NCI-H2107 treated with DMSO at 0.1 percent for 48 hours (cell line): ENCODE measurements around the gene KLHL13.
"Not testable (repeated sequence)": the region's sequence is repeated elsewhere in the genome, so short reads cannot be mapped to it uniquely, and the experiment has no call there.

Source experiments
- DNase-seq: peaks from one replicate; lab custom pipeline; 2025; ENCODE audit not compliant: unreplicated experiment; lab: John Stamatoyannopoulos, UW

KLHL13 gene

DNA sequence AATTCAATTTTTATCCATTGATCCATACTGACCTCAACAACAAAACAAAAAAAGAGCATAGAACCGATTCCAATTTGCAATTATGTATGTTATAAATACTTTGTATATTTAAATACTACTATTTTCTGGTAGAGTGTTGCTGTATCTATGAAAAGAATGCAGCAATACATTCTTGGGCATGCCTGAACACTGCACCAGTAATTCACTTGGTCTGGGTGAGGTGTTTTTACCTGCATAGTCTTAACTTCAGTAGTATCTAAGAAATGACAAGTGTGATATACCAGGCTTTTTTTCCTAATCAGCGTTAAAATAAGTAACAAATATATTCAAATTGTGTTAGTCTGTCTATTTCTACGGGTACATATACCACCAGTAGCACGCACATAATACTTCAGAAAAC lies 120.2 kb downstream of the KLHL13 start:
- no peak for DNase-seq

DNA sequence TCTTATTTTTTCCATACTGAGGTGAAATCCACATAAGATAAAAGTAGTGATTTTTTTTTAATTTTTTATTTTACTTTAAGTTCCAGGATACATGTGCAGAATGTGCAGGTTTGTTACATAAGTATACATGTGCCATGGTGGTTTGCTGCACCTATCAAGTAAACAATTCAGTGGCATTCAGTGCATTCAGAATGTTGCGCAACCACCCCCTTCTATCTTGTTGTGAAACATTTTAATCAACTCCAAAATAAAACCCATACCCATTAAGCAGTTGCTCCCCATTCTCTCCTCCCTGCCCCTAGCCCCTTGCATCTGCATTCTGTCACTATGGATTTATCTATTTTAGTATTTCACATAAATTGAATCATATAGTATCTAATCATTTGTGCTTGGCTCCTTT lies 121.2 kb downstream of the KLHL13 start:
- DNase-seq: no peak

DNA sequence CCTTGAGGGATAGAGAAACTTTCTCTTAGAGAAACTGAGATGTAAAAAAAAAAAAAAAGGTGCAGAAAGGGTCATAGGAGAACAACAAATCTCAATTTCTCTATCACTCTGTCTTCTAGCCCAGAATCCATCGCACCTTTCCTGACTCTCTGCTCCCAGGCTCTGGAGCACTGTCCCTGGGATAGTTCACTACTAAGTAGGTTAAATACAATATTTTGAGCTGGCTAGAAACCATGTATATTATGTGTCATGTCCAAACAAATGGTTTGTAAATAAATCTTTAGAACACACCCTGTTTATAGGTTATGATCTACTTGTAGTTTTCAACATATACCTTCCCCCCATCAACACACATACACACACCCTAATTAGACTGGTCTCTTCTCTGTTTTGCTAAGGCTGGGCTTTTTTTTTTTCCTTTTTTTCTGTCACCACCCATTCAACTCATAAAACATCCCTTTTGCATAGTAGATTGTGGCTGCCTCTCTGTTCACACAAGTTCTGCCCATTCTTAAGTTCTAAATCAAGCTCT lies 124.4 kb downstream of the KLHL13 start:
- no peak for DNase-seq

DNA sequence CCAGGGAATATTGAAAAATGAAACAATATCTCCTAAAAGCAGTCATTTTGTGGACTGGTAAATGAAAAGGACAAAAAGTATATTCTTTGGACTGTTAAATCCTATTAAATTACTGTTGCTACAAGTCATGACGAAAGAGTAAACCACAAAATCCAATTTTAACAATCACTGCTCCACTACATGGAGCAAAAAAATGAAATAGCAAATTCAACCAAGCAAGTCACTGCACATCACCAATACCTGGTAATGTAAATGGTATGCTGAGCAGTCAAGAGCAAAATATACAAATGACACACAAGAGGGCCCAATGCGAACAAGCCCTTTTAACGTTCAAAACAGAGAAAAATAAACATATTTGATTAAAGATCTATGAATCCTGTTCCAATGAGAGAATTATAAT lies 126.2 kb downstream of the KLHL13 start:
- DNase-seq: no peak

DNA sequence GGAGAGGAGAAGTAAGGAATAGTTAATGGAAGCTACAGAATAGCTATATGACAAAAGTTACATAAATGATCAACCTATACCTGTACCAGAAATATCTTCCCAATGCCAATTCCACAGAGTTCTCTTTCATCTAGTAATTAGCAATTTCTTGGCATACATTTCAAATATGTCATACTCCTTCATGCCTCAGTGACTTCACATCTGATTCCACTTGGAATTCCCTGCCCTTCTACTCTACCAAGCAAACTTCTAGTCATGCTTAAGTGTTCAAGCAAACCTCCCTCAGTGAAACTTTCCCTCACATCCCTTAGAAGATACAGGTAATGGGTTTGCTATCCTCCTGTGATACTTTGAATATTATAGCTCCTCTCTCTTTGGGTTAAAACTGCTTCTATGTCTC lies 127.1 kb downstream of the KLHL13 start:
- no peak for DNase-seq

DNA sequence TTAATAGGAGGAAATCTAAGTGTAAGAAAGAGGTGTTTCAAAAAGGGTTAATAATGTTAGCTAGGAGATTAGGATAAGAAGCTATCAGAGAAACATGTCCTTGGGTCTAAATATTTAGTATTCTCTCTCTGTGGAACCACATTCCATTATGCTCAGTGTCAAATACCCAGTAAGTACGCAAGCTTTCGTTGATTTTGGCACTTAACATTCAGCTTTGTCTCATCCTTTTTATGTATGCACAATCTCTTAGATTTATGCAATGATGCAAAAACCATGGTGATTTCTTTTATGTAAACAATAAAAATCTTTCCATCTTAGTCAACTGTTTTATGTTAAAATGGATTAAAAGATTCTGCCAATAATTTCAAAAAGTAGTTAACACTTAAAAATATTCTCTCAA lies 129.2 kb downstream of the KLHL13 start:
- DNase-seq: no peak

DNA sequence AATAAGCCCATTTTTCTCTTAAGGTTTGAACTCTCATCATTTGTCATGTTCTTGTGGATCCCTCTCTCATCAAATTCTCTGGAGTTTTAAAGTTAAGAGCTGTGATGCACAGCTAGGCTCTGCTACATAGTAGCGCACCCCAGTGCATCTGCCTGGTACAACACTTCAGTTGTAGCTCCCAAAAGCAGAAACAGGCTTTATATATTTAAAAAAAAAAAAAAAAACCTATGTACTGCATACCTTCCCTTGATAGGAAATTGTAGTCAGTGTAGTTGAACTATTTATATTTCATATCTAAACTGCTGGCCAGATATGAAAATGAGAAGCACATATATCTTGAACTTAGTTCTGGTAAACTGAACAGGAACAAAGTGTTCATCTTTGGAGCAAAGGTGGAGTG lies 131.4 kb downstream of the KLHL13 start:
- no peak for DNase-seq

DNA sequence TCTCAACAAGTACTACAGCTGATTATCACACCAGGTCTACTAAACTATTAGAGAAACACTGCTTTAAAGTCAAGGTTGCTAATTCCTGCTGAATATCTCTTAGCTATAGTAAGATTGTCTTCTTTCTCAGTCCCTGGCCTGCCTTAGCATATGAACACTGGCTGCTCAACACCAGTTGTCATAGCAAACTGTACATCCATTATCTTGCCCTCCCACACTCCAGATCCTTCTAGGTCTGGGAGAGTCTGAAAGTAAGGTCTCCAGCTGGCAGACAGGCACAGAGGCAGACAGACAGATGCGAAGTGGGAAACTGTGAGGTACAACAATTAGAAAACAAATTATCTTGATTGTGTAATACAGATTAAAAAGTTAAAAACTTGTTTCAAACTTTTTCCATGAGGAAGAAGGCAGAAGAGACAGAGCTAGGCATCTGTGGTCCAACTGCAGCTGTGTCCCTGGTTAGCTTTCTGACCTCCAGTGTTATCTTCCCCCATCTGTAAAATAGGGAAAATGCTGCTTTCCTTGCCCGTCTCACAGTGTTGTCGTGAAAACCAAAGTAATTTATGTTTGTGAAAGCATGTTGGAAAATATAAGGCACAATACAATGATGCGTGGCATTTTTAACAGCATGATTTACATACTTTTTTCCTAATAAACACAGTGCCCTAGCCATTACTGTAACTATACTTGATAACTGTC lies 133.8 kb downstream of the KLHL13 start:
- DNase-seq: no peak

DNA sequence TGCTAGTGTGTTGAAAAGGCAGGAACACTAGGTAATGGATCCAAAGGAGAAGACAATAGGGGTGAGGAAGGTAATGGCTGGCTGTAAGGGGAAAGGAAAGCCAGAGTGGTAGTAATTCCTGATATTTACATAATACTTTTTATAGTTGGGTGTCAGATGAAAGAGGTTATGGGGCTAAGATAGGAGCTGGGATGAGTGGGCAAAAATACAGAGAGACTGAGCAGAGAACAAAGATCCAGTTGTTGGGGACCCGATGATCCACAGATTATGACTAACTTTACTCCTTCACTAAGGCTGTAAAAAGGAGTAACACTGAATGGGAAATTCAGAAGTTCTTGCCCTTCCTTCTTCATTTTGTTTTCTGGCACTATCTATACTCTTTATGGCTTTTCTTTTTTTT lies 138.2 kb downstream of the KLHL13 start:
- DNase-seq: no peak

DNA sequence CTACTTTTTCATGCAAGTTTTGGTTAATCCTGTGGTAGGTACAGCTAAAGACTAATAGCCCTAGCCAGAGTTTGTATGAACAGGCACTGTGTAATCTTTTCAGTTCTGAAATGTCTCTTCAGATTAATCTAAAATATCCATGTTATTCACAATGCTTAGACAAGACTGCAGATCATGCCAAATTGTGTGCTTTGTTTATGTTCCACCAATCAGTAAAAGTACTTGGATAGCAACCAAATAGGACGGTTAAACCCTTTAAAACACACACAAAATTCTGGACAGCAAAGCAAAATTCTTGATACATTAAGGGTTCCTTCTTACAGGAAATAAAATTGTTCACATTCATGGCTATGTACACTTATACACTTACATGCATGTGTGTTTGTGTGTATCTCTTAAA lies 139.1 kb downstream of the KLHL13 start:
- no peak for DNase-seq

DNA sequence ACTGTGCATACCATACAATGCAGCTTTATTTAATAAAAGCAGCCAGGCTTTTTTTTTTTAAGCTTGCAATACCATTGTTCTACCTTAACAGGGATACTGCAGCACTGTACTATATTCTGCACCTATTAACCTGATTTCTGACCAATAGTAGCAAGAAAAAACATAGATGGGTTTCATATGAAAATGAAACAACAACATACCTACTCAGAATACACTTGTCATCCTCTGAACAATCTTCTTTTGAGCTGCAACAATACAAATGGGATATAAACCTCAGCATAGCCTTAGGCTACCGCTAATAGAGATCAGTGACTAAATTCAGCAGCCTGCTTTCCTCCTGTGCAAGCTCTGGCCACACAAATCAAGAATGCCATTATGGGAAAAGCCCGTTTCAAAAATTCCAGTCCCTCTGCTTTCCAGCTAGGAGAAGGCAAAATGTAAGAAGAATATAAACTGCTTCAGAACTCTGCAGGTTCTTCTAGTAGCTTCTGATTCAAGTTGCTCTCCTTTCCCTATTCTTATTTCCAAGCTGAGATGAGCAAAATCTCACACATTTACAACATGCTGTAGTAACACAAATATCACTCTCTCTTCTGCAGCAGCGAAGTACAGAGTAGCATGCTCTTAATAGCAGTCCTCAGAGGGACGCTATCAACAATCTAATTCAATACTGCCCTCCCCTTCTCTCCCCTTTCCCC lies 143.4 kb downstream of the KLHL13 start:
- peak; percentile 44 for DNase-seq

DNA sequence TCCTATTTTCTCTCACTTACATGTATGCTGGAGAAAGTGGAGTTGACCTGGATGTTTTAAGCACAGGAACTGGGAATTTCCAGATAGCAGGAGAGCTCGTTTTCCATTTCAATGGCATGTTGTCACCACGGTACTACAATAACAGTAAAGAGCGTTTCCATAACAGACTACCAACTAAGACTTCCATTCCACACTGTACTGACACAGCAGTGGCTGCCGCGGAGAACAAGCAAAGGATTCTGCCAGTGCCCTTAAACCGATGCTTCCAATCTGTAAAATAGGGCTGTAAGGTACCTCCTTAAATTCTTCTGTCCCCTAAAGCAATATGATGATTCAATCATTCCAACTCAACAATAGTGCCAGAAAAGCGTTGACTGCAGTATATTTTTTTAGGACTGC lies 143.9 kb downstream of the KLHL13 start:
- DNase-seq: peak; percentile 51

DNA sequence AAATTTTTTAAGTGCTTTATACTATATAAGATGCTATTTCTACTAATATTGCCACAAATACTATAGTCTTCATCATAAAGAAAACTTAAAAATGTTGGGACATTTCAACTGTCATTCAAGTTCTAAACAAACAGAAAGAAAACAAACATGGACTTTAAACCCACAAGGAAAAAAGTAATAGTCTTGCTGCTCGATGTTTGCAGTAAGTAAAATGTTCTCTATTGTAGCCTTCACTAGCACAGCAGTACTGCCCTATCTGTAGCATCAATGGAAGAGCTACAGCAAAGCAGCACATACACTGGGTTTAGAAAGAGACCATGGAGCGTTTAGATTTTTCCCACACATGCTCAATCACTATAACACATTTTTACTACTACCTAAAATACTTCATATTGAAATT lies 146.8 kb downstream of the KLHL13 start:
- DNase-seq: no peak

DNA sequence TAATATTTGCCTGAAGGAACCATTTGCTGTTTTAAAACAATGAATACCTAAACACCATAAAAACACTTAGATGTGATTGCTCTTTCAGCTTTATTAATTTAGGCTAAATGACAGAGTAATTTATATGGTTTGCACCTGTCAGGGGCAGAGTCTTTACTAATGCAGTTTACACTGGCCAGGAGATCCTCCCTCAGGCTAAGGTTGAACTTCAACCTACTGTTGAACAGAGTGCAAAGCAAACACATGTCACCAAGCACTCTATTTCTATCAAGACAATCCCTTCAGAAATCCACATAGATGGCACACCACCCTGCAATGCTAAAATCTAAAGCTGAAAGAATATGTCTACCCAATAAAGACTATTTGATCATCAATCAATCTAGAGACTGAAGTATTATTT lies 147.3 kb downstream of the KLHL13 start:
- no peak for DNase-seq

DNA sequence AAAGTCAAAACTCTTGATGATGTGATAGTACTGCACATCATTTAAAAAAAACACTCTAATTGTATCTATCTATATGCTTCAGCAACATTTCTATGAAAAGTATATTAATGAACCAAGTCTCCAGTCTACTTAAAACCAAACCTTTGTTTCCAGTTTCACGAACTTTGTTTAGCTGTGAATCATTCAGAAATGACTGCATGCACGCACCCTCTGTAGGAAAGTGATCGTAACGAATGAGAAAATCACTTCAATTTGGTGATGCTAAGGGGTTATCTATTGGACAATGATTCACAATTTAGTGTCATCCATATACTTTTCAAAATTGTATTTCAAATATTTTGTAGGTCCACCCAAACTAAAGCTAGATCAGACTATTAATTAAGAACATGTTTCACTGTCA lies 157.6 kb downstream of the KLHL13 start:
- DNase-seq: no peak

DNA sequence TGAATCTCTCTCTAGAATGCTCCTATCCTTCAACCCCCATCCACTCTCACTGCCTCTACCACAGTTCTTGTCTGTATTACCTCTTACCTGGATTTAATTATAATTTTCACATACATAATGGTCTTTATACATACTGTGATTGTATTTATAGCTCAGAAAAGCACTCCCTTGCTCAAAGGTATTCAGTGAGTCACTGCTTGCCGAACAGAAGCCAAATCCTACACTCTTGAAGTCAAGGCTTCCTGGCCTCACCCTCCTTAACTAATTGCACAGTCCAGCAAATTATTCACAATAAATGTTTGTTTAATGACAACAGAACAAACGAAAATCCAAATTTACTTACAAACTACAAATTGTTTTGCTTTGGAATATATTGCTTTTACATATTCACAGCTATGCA lies 159.5 kb downstream of the KLHL13 start:
- no peak for DNase-seq

DNA sequence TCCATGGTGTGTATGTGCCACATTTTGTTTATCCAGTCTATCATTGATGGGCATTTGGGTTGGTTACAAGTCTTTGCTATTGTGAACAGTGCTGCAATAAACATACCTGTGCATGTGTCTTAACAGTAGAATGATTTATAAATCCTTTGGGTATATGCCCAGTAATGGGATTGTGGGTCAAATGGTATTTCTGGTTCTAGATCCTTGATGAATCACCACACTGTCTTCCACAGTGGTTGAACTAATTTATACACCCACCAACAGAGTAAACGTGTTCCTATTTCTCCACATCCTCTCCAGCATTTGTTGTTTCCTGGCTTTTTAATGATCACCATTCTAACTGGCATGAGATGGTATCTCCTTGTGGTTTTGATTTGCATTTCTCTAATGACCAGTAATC lies 177.3 kb downstream of the KLHL13 start:
- not testable (repeated sequence) for DNase-seq

DNA sequence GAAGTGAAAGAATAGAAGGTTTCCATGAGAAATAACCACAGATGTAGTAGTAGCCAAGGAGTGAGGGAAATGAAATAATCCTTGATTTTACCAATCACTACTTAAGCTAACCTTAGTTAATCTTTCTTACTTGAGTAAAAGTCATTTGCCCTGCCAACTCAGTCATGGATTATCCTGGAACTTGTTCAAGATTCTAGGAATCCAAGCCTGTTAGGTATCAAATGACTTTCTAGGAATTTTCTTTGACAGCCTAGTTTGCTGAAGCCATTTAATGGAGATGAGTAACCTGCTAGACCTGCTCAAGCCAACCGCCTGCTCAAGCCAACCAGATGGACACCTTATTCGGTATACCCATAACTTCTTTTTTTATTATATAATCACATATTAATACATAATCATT lies 180.5 kb downstream of the KLHL13 start:
- no peak for DNase-seq

DNA sequence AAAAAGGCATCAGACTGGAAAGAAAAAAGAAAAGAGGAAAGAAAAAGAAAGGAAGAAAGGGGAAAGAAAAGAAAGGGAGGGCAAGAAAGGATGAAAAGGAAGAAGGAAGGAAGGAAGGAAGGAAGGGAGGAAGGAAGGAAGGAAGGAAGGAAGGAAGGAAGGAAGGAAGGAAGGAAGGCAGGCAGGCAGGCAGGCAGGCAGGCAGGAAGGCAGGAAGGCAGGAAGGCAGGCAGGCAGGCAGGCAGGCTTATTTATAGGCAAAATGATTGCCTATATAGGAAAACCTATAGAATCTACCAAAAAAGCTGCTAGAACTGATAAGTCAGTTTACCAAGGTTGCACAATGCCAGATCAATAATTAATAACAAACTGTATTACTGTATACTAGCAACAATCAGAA lies 186.5 kb downstream of the KLHL13 start:
- DNase-seq: not testable (repeated sequence)

DNA sequence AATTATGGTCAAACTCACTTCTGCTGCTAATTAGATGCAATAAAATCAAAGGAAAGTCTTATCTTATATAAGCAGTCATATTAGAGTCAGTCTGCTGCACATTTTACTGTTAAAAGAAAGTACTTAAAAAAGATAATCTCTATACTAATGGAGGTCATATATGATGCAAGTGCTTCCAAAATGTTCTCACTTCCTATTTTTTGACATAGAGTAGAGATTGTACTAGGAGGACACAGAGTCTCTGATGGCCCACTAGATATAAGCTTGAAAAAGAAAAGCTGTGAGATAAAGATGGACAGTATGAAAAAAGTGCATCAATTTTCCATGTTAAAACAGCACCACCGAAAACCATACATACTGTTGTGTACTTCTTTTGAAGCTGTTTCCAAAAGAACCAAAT lies 196.9 kb downstream of the KLHL13 start:
- DNase-seq: no peak

DNA sequence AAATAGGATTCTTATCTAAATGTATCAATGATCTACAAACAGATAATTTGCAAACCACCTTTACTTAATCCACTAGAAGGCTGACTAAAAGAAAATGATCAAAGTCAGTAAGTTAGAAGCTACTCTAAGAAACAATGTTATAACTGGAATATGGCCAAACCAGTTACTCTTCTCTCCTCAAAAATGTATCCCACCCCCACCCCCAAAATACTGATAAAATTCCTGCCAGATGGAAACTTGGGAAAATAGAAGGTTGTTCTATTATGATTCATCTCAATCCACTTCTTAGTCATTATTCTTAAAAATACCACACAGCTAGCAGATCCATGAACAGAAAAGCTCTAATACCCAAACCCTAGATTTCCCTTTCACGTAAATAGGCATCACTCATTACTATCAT lies 206.4 kb downstream of the KLHL13 start:
- DNase-seq: no peak

DNA sequence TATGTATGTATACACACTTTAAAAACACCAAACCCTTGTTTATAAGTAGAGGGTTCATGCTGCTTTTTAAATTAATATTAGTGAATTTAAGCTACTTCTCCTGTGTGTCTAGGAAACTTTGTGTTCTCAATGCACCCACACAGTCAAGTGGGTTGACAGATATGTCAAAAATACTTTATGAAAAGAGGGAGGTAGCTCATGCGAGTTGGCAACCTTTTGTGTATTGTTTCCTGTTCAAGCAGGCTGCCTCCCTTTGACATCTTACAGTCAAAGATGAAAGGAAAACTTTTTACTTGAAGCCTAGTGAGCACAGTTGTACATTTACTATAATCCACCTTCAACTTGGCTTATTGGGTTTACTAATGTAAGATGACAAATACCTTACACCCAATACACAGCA lies 218.4 kb downstream of the KLHL13 start:
- no peak for DNase-seq

DNA sequence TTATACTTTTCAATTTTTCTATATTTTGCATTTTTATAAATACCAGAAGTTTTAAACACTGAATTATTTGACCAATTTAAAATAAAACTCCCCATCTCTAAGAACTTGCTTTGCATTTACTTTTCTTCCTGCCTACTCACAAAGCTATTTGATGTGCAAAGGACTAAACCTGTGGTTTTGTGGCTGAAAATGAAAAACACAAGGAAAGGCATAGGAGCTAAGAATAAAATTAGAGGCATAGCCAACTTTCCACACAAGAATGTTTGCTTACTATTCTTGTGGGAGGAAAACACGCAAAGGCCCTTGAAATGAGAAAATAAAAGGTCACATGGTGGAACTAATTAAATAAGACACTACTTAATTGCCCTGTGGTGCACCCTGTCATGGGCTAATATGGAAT lies 221.2 kb downstream of the KLHL13 start:
- no peak for DNase-seq
